Gastrocnemius medialis (tissue), 4 donors: ENCODE results near the gene CXCL8. TPM values are rescaled to one million over a fixed set of nuclear protein-coding genes. Genes with fewer than 3 reads are reported as not detected.
"Not testable (repeated sequence)": the region's sequence is repeated elsewhere in the genome, so short reads cannot be mapped to it uniquely, and the experiment has no call there.

ENCODE experiments used
- ATAC-seq, 2 donors: fragments of 150-250 bp; one replicate each; pipeline ENCODE4 v1.9.1; 2016
- DNase-seq, 2 donors: peaks; one replicate each; pipeline ENCODE4 v3.0.0-alpha.2; 2019
- H3K27ac ChIP-seq, 4 donors: fragments of 200-600 bp; sonication (generic); 1 replicate in 1 of 4; 2 replicates in 3 of 4; pipeline ENCODE4 v1.5.1; 2016 to 2018; ENCODE audit warnings: mild to moderate bottlenecking in 2 of 4, moderate library complexity in 1 of 4
- H3K27me3 ChIP-seq, 3 donors: fragments of 200-600 bp; sonication (generic) in 2 of 3; 1 replicate in 1 of 3; 2 replicates in 2 of 3; pipeline versions ENCODE4 v1.5.1 to v1.6.0; 2016 to 2019; ENCODE audit warnings: mild to moderate bottlenecking in 1 of 3, moderate library complexity in 1 of 3
- H3K36me3 ChIP-seq, 2 donors: fragments of 200-600 bp; sonication (generic) in 1 of 2; one replicate each; pipeline ENCODE4 v1.5.1; 2017 to 2018
- H3K4me1 ChIP-seq, 2 donors: fragments of 200-600 bp; sonication (generic) in 1 of 2; one replicate each; pipeline ENCODE4 v1.5.1; 2016 to 2017; ENCODE audit warnings: mild to moderate bottlenecking in 2 of 2
- H3K4me3 ChIP-seq, 4 donors: fragments of 200-600 bp; sonication (generic) in 3 of 4; 1 replicate in 1 of 4; 2 replicates in 3 of 4; pipeline ENCODE4 v1.5.1; 2016 to 2019; ENCODE audit warnings: mild to moderate bottlenecking in 2 of 4
- H3K9me3 ChIP-seq, 3 donors: fragments of 200-600 bp; sonication (generic) in 2 of 3; 1 replicate in 1 of 3; 2 replicates in 2 of 3; pipeline ENCODE4 v1.5.1; 2016 to 2019
- CTCF ChIP-seq, 5 experiments: fragments of 450-650 bp in 3 of 5; fragments of 200-600 bp in 2 of 5; sonication (generic) in 2 of 5; IDR thresholded peaks in 4 of 5; conservative IDR thresholded peaks in 1 of 5; 1 replicate in 4 of 5; 2 replicates in 1 of 5; pipeline ENCODE4 v1.5.1; 2016 to 2019; ENCODE audit warnings: antibody characterized with exemption in 5 of 5, mild to moderate bottlenecking in 3 of 5, moderate library complexity in 3 of 5
- POLR2A ChIP-seq, 2 donors: fragments of 450-650 bp; IDR thresholded peaks; one replicate each; pipeline ENCODE4 v1.6.1; 2017; ENCODE audit warnings: antibody characterized with exemption in 2 of 2, mild to moderate bottlenecking in 2 of 2, moderate library complexity in 2 of 2
- in situ Hi-C, 4 donors: fragments of 200-750 bp; cut with MboI; loops; one replicate each; pipeline versions ENCODE4 v1.15.0 to v1.8.0; 2017; ENCODE audit warnings: low sequenced_read_pairs in 4 of 4
- intact Hi-C: fragments of 100-400 bp; cut with DNase I; formaldehyde crosslinking; loops from one replicate; pipeline ENCODE4 v1.15.1; 2023; ENCODE audit warnings: low total_unique reads
- total RNA-seq, 4 donors: library from RNA; depleted of rRNA; stranded (reverse); fragments of >200 nt; gene quantifications; one replicate each; pipeline versions ENCODE4 v1.1.0 to v1.2.3, GENCODE V29; 2016

Gene CXCL8
- 1 to 10 TPM in 2 of 4 donors, under 1 TPM in 2; 0.22 to 1.9 (median 1.3) TPM for total RNA-seq

GRCh38 chr4:73740353-73740778 lies at the start of gene CXCL8:
TSS of gene CXCL8 (plus strand) at chr4:73740569. CDS start at chr4:73740659, 90 bp downstream.
- in situ Hi-C loops (no loop called here), intact Hi-C loops (no loop called here)
- Histone ChIP-seq H3K4me1 (peaks cover 5 to 8% of the 10 kb centered on the region in 2 donors), H3K4me3 (no peak within 1 kb of the TSS), H3K36me3 (no peaks in the 10 kb centered on the region), H3K27ac (no peak within 1 kb of the TSS), H3K27me3 (no peaks in the 10 kb centered on the region), H3K9me3 (no peaks in the 10 kb centered on the region)
- TF ChIP-seq POLR2A (IDR thresholded peaks at IDR 0.05) (no peak), CTCF (IDR thresholded peaks at IDR 0.05 in 4 of 5, conservative IDR thresholded peaks at IDR 0.05 in 1 of 5) (no peak)
- ATAC-seq (peak; percentile 72 to 82), DNase-seq (peak; percentile 38 to 44)

- not testable (repeated sequence) for ATAC-seq
Observed at GRCh38 chr4:73691201-73691600, 49.2 kb upstream of the CXCL8 start.

GRCh38 chr4:73691759-73692158 lies 48.6 kb upstream of the CXCL8 start:
- ATAC-seq: no peak
- in situ Hi-C loops: no loop called here
- intact Hi-C loops: no loop called here
- DNase-seq: no peak
- TF ChIP-seq POLR2A (IDR thresholded peaks at IDR 0.05) (no peak), CTCF (IDR thresholded peaks at IDR 0.05 in 4 of 5, conservative IDR thresholded peaks at IDR 0.05 in 1 of 5) (no peak)
- no peak overlapping the region for H3K27ac ChIP-seq
- no peaks in the 10 kb centered on the region for H3K4me1 ChIP-seq
- no peaks in the 10 kb centered on the region for H3K9me3 ChIP-seq
- no peaks in the 10 kb centered on the region for H3K36me3 ChIP-seq
- H3K4me3 ChIP-seq: no peak overlapping the region
- H3K27me3 ChIP-seq: no peaks in the 10 kb centered on the region

More at GRCh38 chr4:73691201-73691600, 49.2 kb upstream of the CXCL8 start:
- H3K27ac ChIP-seq, DNase-seq, H3K36me3 ChIP-seq, H3K9me3 ChIP-seq, intact Hi-C loops, H3K4me3 ChIP-seq, H3K4me1 ChIP-seq, in situ Hi-C loops, H3K27me3 ChIP-seq: not testable (repeated sequence)

- no peaks in the 10 kb centered on the region for H3K9me3 ChIP-seq
- in situ Hi-C loops: no loop called here
Observed at GRCh38 chr4:73692254-73692653, 48.1 kb upstream of the CXCL8 start.

GRCh38 chr4:73692701-73693100 lies 47.7 kb upstream of the CXCL8 start:
- H3K9me3 ChIP-seq: no peaks in the 10 kb centered on the region
- in situ Hi-C loops: no loop called here
- H3K27me3 ChIP-seq: no peaks in the 10 kb centered on the region
- DNase-seq (no peak), ATAC-seq (no peak)
- no peaks in the 10 kb centered on the region for H3K36me3 ChIP-seq
- TF ChIP-seq CTCF (IDR thresholded peaks at IDR 0.05 in 4 of 5, conservative IDR thresholded peaks at IDR 0.05 in 1 of 5) (no peak), POLR2A (IDR thresholded peaks at IDR 0.05) (no peak)
- H3K4me1 ChIP-seq: peaks cover 0 to under 1% of the 10 kb centered on the region in 2 donors
- intact Hi-C loops: no loop called here
- H3K27ac ChIP-seq: no peak overlapping the region
- H3K4me3 ChIP-seq: no peak overlapping the region

More at GRCh38 chr4:73692254-73692653, 48.1 kb upstream of the CXCL8 start:
- intact Hi-C loops: no loop called here
- DNase-seq (no peak), ATAC-seq (no peak)
- H3K27ac ChIP-seq: no peak overlapping the region
- no peaks in the 10 kb centered on the region for H3K36me3 ChIP-seq
- TF ChIP-seq CTCF (IDR thresholded peaks at IDR 0.05 in 4 of 5, conservative IDR thresholded peaks at IDR 0.05 in 1 of 5) (no peak), POLR2A (IDR thresholded peaks at IDR 0.05) (no peak)
- no peak overlapping the region for H3K4me3 ChIP-seq
- no peaks in the 10 kb centered on the region for H3K4me1 ChIP-seq
- H3K27me3 ChIP-seq: no peaks in the 10 kb centered on the region
